B cell (primary cell): ENCODE measurements around the gene LDLRAD1. TPM values are rescaled to one million over a fixed set of nuclear protein-coding genes. Genes with fewer than 3 reads are reported as not detected.

ENCODE experiments used
- ATAC-seq: fragments of 200-7000 bp; cut with Tn5 transposase; one replicate; pipeline ENCODE4 v1.10.0; 2021; ENCODE audit warnings: low read depth, mild to moderate bottlenecking, moderate number of reproducible peaks, moderate library complexity
- CTCF ChIA-PET: fragments of 350-600 bp; sonication (Branson Sonifier 250); formaldehyde crosslinking; loops from one replicate; lab custom pipeline; 2021; ENCODE audit warnings: antibody characterized with exemption, inconsistent platforms; lab: Charles Lee
- POLR2A ChIA-PET: fragments of 350-600 bp; sonication (Branson Sonifier 250); formaldehyde crosslinking; loops from one replicate; lab custom pipeline; 2021; ENCODE audit warnings: antibody characterized with exemption; lab: Charles Lee
- DNase-seq: peaks from one replicate; pipeline ENCODE4 v3.0.0; 2013
- H2AFZ ChIP-seq: 2 replicates; pipeline ENCODE4 v1.6.1; 2012; ENCODE audit warnings: mild to moderate bottlenecking, low read depth, low read length; ENCODE audit not compliant: insufficient read depth, poor library complexity, severe bottlenecking
- H3K27ac ChIP-seq, 2 donors: 1 replicate in 1 of 2; 2 replicates in 1 of 2; pipeline ENCODE4 v1.5.1; 2012 to 2013; ENCODE audit warnings: low read length in 2 of 2, mild to moderate bottlenecking in 2 of 2, moderate library complexity in 1 of 2
- H3K27me3 ChIP-seq, 4 experiments: fragments of 200-600 bp in 1 of 4; sonication (generic) in 1 of 4; replicated peaks in 1 of 4; 1 replicate in 2 of 4; 2 replicates in 2 of 4; pipeline versions ENCODE4 v1.6.1 to v1.7.0; 2013 to 2016; ENCODE audit warnings: low read length in 3 of 4, mild to moderate bottlenecking in 2 of 4, mixed read lengths in 1 of 4, moderate library complexity in 1 of 4; ENCODE audit not compliant: insufficient read depth in 4 of 4, control insufficient read depth in 3 of 4; ENCODE audit errors: control extremely low read depth in 1 of 4
- H3K36me3 ChIP-seq, 2 experiments: replicated peaks in 1 of 2; 1 replicate in 1 of 2; 2 replicates in 1 of 2; pipeline versions ENCODE4 v1.6.1 to v1.7.1; 2013; ENCODE audit warnings: low read length in 1 of 2; ENCODE audit not compliant: insufficient read depth in 2 of 2, control insufficient read depth in 1 of 2; ENCODE audit errors: control extremely low read depth in 1 of 2, extremely low read depth in 1 of 2
- H3K4me1 ChIP-seq, 2 donors: fragments of 200-600 bp in 1 of 2; sonication (generic) in 1 of 2; 1 replicate in 1 of 2; 2 replicates in 1 of 2; pipeline versions ENCODE4 v1.5.1 to v1.6.1; 2013 to 2017; ENCODE audit warnings: low read length in 2 of 2; ENCODE audit not compliant: control insufficient read depth in 2 of 2, insufficient read depth in 2 of 2
- H3K4me2 ChIP-seq: replicated peaks from 2 replicates; pipeline ENCODE3; 2012; ENCODE audit warnings: mild to moderate bottlenecking, low read depth, low read length; ENCODE audit not compliant: poor library complexity, severe bottlenecking
- H3K4me3 ChIP-seq, 5 experiments: fragments of 200-600 bp in 1 of 5; sonication (generic) in 1 of 5; 1 replicate in 3 of 5; 2 replicates in 2 of 5; pipeline versions ENCODE4 v1.5.1 to v1.7.0; 2011 to 2016; ENCODE audit warnings: low read length in 4 of 5, mild to moderate bottlenecking in 4 of 5, low read depth in 2 of 5, control low read depth in 1 of 5, moderate library complexity in 1 of 5; ENCODE audit not compliant: insufficient read depth in 1 of 5; ENCODE audit errors: control extremely low read depth in 1 of 5, extremely low read depth in 1 of 5
- H3K79me2 ChIP-seq: fragments of 200-600 bp; sonication (generic); one replicate; pipeline ENCODE4 v1.6.0; 2016; ENCODE audit warnings: low read length; ENCODE audit not compliant: control insufficient read depth, insufficient read depth
- H3K9ac ChIP-seq: fragments of 200-600 bp; sonication (generic); 2 replicates; pipeline ENCODE4 v1.6.1; 2017; ENCODE audit warnings: mild to moderate bottlenecking, low read length, moderate library complexity
- H3K9me3 ChIP-seq, 3 donors: one replicate each; pipeline versions ENCODE4 v1.6.1 to v1.7.1; 2013; ENCODE audit warnings: low read length in 2 of 3; ENCODE audit not compliant: control insufficient read depth in 2 of 3, insufficient read depth in 1 of 3; ENCODE audit errors: control extremely low read depth in 1 of 3
- H4K20me1 ChIP-seq: 2 replicates; pipeline ENCODE4 v1.6.0; 2012; ENCODE audit warnings: mild to moderate bottlenecking, low read length; ENCODE audit not compliant: insufficient read depth, control insufficient read depth, poor library complexity, severe bottlenecking
- H3K27ac Mint-ChIP-seq: one replicate; pipeline ENCODE4 v1.8.0; 2021; ENCODE audit warnings: mixed read lengths
- H3K27me3 Mint-ChIP-seq: one replicate; pipeline ENCODE4 v1.8.0; 2021; ENCODE audit warnings: mixed read lengths
- H3K4me1 Mint-ChIP-seq: one replicate; pipeline ENCODE4 v1.8.0; 2021; ENCODE audit warnings: mixed read lengths
- H3K4me3 Mint-ChIP-seq: one replicate; pipeline ENCODE4 v1.8.0; 2021; ENCODE audit warnings: mixed read lengths
- H3K9me3 Mint-ChIP-seq: one replicate; pipeline ENCODE4 v1.8.0; 2022; ENCODE audit warnings: mixed read lengths; ENCODE audit not compliant: insufficient read depth
- CTCF ChIP-seq: fragments of 200-600 bp; IDR thresholded peaks from one replicate; pipeline ENCODE4 v1.8.0; 2022; ENCODE audit warnings: antibody characterized with exemption, mild to moderate bottlenecking
- EZH2 ChIP-seq: IDR thresholded peaks from 2 replicates; pipeline ENCODE4 v1.6.1; 2012; ENCODE audit warnings: borderline replicate concordance, low read depth, mild to moderate bottlenecking, moderate library complexity, low read length; ENCODE audit not compliant: insufficient read depth, poor library complexity, severe bottlenecking
- WGBS: methylation state at CpG from one replicate; pipeline ENCODE4 v1.1.5; 2013; ENCODE audit warnings: missing lambda C conversion rate; ENCODE audit not compliant: insufficient coverage; 5-methylcytosine and 5-hydroxymethylcytosine counted together
- intact Hi-C: fragments of 100-400 bp; cut with micrococcal nuclease; formaldehyde crosslinking; loops from one replicate; pipeline ENCODE4 v1.10.0; 2022
- polyA plus RNA-seq: library from polyadenylated mRNA; depleted of rRNA; stranded (reverse); fragments of >200 nt; gene quantifications from 2 replicates; pipeline ENCODE4 v1.2.3, GENCODE V29; 2012
- total RNA-seq, 2 donors: library from RNA; stranded (reverse); fragments of 120-200 nt in 1 of 2; gene quantifications; 1 replicate in 1 of 2; 2 replicates in 1 of 2; pipeline versions ENCODE4 v1.2.3 to v1.2.4, GENCODE V29; 2013 to 2022

Gene LDLRAD1
- total and polyA plus RNA-seq, 2 donors (not counting 1 experiment from before 2014, with no cell fraction given) = not detected

GRCh38 chr1:54003249-54003646 lies 14.7 kb downstream of the LDLRAD1 start:
- ChIA-PET POLR2A (no interaction called here), CTCF (interaction anchor here (0.6 kb wide), 1 partner anchor 10 kb away, joined by 3 read pairs; no protein-coding TSS in a partner anchor)
- peaks cover 0 to 12% (median 0%) of the 10 kb centered on the region in 3 donors for H3K9me3 ChIP-seq
- no peak overlapping the region for H3K4me3 ChIP-seq
- H4K20me1 ChIP-seq = no peaks in the 10 kb centered on the region
- DNase-seq (no peak), ATAC-seq (no peak)
- no peak overlapping the region for H3K27ac Mint-ChIP-seq
- no peak overlapping the region for H3K9ac ChIP-seq
- no peak overlapping the region for H2AFZ ChIP-seq
- H3K4me1 ChIP-seq = no peaks in the 10 kb centered on the region
- H3K4me1 Mint-ChIP-seq = no peaks in the 10 kb centered on the region
- no peaks in the 10 kb centered on the region for H3K79me2 ChIP-seq
- H3K4me2 ChIP-seq = no peak overlapping the region
- no peak overlapping the region for H3K27ac ChIP-seq
- intact Hi-C loops = no loop called here
- no peaks in the 10 kb centered on the region for H3K27me3 ChIP-seq
- no peak overlapping the region for H3K4me3 Mint-ChIP-seq
- peaks cover 8% of the 10 kb centered on the region for H3K27me3 Mint-ChIP-seq
- TF ChIP-seq EZH2 = no peak
- TF ChIP-seq CTCF = no peak
- WGBS = 92% methylated on average over 12 of the region's 12 CpGs
- H3K9me3 Mint-ChIP-seq = no peaks in the 10 kb centered on the region
- no peaks in the 10 kb centered on the region for H3K36me3 ChIP-seq

GRCh38 chr1:54002544-54003248 lies 15.3 kb downstream of the LDLRAD1 start:
- H3K4me2 ChIP-seq = no peak overlapping the region
- no peaks in the 10 kb centered on the region for H3K79me2 ChIP-seq
- H4K20me1 ChIP-seq = no peaks in the 10 kb centered on the region
- TF ChIP-seq EZH2 (no peak), CTCF (no peak)
- ATAC-seq = no peak
- H3K27me3 ChIP-seq = no peaks in the 10 kb centered on the region
- Mint-ChIP-seq H3K4me3 (no peak overlapping the region), H3K4me1 (no peaks in the 10 kb centered on the region), H3K27ac (no peak overlapping the region), H3K27me3 (peaks cover 6% of the 10 kb centered on the region), H3K9me3 (no peaks in the 10 kb centered on the region)
- H3K27ac ChIP-seq = no peak overlapping the region
- ChIA-PET CTCF (no interaction called here), POLR2A (no interaction called here)
- H2AFZ ChIP-seq = no peak overlapping the region
- intact Hi-C loops = no loop called here
- H3K9me3 ChIP-seq = peaks cover 0 to 12% (median 0%) of the 10 kb centered on the region in 3 donors
- H3K4me1 ChIP-seq = no peaks in the 10 kb centered on the region
- H3K36me3 ChIP-seq = no peaks in the 10 kb centered on the region
- H3K4me3 ChIP-seq = no peak overlapping the region
- H3K9ac ChIP-seq = no peak overlapping the region
- 76% methylated on average over 6 of the region's 9 CpGs for WGBS
- no peak for DNase-seq
